Measurements from ENCODE around the gene MRPL20. TPM values are rescaled to one million over a fixed set of nuclear protein-coding genes. Genes with fewer than 3 reads are reported as not detected.
"Not testable (repeated sequence)": the region's sequence is repeated elsewhere in the genome, so short reads cannot be mapped to it uniquely, and the experiment has no call there.

MRPL20 gene
- total RNA-seq, 1 donor from 2014 or later = 96.1 TPM

- Histone ChIP-seq H2AFZ (replicated peaks) (no peak overlapping the region), H3F3A (ENCODE audit: low read depth) (peaks cover 18% of the 10 kb centered on the region), H3K27ac (no peak overlapping the region), H3K9ac (no peak overlapping the region), H4K20me1 (ENCODE audit: low read depth) (peaks cover 3% of the 10 kb centered on the region), H3K79me2 (ENCODE audit: low read depth) (peaks cover 17% of the 10 kb centered on the region), H3K27me3 (no peaks in the 10 kb centered on the region), H3K9me3 (ENCODE audit: low read depth) (no peaks in the 10 kb centered on the region), H3K4me1 (peaks cover 7% of the 10 kb centered on the region), H3K36me3 (no peaks in the 10 kb centered on the region), H3K4me2 (no peak overlapping the region), H3K4me3 (no peak overlapping the region)
- Mint-ChIP-seq H3K4me1 (peaks cover 10% of the 10 kb centered on the region), H3K9me3 (no peaks in the 10 kb centered on the region), H3K27ac (no peak overlapping the region), H3K27me3 (ENCODE audit: insufficient read depth, low read depth) (no peaks in the 10 kb centered on the region), H3K36me3 (no peaks in the 10 kb centered on the region), H3K4me3 (no peak overlapping the region)
- TF ChIP-seq CTCF (IDR thresholded peaks at IDR 0.05) (no peak), EZH2phosphoT487 (IDR thresholded peaks at IDR 0.05) (no peak)
- DNase-seq (ENCODE audit: low spot score) = no peak
Measured at GRCh38 chr1:1371364-1371745, 35.7 kb downstream of the MRPL20 start.

DNA sequence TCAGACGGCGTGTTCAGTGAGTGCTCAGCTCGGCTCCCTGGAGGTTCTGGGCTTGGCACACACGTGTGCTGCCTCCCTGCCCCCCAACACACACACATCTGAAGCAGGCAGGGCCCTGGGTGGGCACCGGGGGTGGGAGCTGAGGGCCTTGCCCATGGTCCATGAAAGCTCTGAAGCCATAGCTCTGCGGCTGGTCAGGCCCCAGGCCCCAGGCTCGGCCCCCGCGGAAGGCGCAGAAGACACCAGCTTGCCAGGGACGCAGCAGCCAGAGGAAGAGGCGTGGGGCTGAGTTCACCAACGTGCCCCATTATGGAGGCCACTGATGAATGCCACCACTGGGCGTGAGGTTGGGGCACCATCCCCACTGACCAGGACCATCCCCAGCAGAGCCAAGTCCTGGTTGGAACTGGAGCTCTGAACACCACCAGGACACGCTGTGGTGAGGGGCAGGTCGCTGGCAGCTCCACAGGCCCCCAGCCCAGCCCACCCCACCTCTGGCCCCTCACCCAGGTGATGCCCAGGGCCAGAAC is 36.3 kb downstream of the MRPL20 start:
- Histone ChIP-seq H2AFZ (replicated peaks) (no peak overlapping the region), H4K20me1 (ENCODE audit: low read depth) (peaks cover 3% of the 10 kb centered on the region), H3K79me2 (ENCODE audit: low read depth) (peaks cover 17% of the 10 kb centered on the region), H3K9me3 (ENCODE audit: low read depth) (no peaks in the 10 kb centered on the region), H3K36me3 (no peaks in the 10 kb centered on the region), H3K27ac (no peak overlapping the region), H3K27me3 (no peaks in the 10 kb centered on the region), H3F3A (ENCODE audit: low read depth) (peaks cover 18% of the 10 kb centered on the region), H3K9ac (no peak overlapping the region), H3K4me3 (no peak overlapping the region), H3K4me1 (peaks cover 7% of the 10 kb centered on the region), H3K4me2 (no peak overlapping the region)
- no peak overlapping the region for H3K4me3 Mint-ChIP-seq
- no peak overlapping the region for H3K27ac Mint-ChIP-seq
- peaks cover 10% of the 10 kb centered on the region for H3K4me1 Mint-ChIP-seq
- no peak for TF ChIP-seq EZH2phosphoT487 (IDR thresholded peaks at IDR 0.05)
- no peak for TF ChIP-seq EZH2 (IDR thresholded peaks at IDR 0.05)
- no peak for TF ChIP-seq CTCF (IDR thresholded peaks at IDR 0.05)
- H3K9me3 Mint-ChIP-seq = no peaks in the 10 kb centered on the region
- H3K27me3 Mint-ChIP-seq (ENCODE audit: insufficient read depth, low read depth) = no peaks in the 10 kb centered on the region
- H3K36me3 Mint-ChIP-seq = no peaks in the 10 kb centered on the region
- DNase-seq (ENCODE audit: low spot score) = no peak

- DNase-seq (ENCODE audit: low spot score); H3K27ac ChIP-seq; H3K27me3 ChIP-seq; H3K27me3 Mint-ChIP-seq (ENCODE audit: insufficient read depth, low read depth); H3K9me3 ChIP-seq (ENCODE audit: low read depth); H3K4me2 ChIP-seq; H3K27ac Mint-ChIP-seq; H3K4me1 ChIP-seq; H3K9ac ChIP-seq; H3K36me3 Mint-ChIP-seq; H3K4me3 Mint-ChIP-seq; H2AFZ ChIP-seq (replicated peaks); H3K4me1 Mint-ChIP-seq; H3K36me3 ChIP-seq; H3K4me3 ChIP-seq; H4K20me1 ChIP-seq (ENCODE audit: low read depth); H3K9me3 Mint-ChIP-seq: not testable (repeated sequence)
- Histone ChIP-seq H3K79me2 (ENCODE audit: low read depth) (peaks cover 17% of the 10 kb centered on the region), H3F3A (ENCODE audit: low read depth) (peaks cover 20% of the 10 kb centered on the region)
Measured at GRCh38 chr1:1370094-1370493, 37.0 kb downstream of the MRPL20 start.

DNA sequence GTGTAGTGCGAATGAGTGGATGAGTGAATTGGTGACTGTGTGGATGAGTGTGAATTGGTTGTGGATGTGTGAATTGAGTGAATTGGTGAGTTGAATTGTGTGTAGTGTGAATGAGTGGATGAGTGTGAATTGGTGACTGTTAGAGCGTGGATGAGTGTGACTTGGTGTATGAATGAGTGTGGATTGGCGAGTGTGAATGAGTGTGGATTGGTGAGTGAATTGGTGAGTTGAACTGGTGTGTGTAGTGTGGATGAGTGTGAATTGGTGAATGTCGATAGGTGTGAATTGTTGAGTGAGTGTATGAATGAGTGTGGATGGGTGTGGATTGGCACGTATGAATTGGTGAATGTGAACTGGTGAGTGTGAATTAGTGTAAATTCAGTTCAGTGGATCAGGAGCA is 39.8 kb downstream of the MRPL20 start:
- Histone ChIP-seq H3K4me1 (no peaks in the 10 kb centered on the region), H3K36me3 (no peaks in the 10 kb centered on the region), H3F3A (ENCODE audit: low read depth) (peaks cover 12% of the 10 kb centered on the region), H2AFZ (replicated peaks) (no peak overlapping the region), H3K79me2 (ENCODE audit: low read depth) (no peaks in the 10 kb centered on the region), H3K9me3 (ENCODE audit: low read depth) (no peaks in the 10 kb centered on the region), H3K4me3 (no peak overlapping the region), H4K20me1 (ENCODE audit: low read depth) (no peaks in the 10 kb centered on the region), H3K27ac (no peak overlapping the region), H3K27me3 (peaks cover 3% of the 10 kb centered on the region), H3K9ac (no peak overlapping the region), H3K4me2 (no peak overlapping the region)
- H3K27me3 Mint-ChIP-seq (ENCODE audit: insufficient read depth, low read depth) = no peaks in the 10 kb centered on the region
- H3K4me1 Mint-ChIP-seq = peaks cover under 1% of the 10 kb centered on the region
- no peak for DNase-seq (ENCODE audit: low spot score)
- no peak overlapping the region for H3K4me3 Mint-ChIP-seq
- TF ChIP-seq CTCF (IDR thresholded peaks at IDR 0.05) (no peak), EZH2 (IDR thresholded peaks at IDR 0.05) (no peak), EZH2phosphoT487 (IDR thresholded peaks at IDR 0.05) (no peak)
- H3K9me3 Mint-ChIP-seq = no peaks in the 10 kb centered on the region
- H3K36me3 Mint-ChIP-seq = no peaks in the 10 kb centered on the region
- no peak overlapping the region for H3K27ac Mint-ChIP-seq

Measured in neural progenitor cell (in vitro differentiated cells).